Amygdala (tissue), 56 donors: ENCODE data around the gene ATXN1.
A peak's percentile ranks its signal among the peaks of the same experiment; 100 is the strongest.

Experiments
- DNase-seq, 56 donors: peaks; one replicate each; lab custom pipeline; 2025; lab: John Stamatoyannopoulos, UW

The ATXN1 gene

DNA sequence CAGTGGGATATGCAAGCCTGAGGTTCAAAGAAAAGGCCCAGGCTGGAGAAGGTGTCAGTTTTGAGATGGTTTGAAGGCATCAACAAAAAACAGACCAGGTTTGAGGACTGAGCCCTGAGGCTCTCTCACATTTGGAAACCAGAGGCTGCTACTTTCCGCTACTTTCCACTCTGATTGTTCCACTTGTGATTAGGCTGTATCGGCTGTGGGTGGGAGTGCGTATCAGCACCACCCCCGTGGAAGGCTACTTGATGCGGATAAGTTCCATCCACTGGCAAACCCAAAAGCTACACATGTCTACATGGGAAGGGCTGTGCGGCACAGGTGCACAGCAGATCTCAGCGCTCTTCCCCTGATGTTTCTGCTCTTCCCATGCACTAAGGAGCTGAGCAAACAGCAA, 324.2 kb downstream of the ATXN1 start:
- no peak for DNase-seq

DNA sequence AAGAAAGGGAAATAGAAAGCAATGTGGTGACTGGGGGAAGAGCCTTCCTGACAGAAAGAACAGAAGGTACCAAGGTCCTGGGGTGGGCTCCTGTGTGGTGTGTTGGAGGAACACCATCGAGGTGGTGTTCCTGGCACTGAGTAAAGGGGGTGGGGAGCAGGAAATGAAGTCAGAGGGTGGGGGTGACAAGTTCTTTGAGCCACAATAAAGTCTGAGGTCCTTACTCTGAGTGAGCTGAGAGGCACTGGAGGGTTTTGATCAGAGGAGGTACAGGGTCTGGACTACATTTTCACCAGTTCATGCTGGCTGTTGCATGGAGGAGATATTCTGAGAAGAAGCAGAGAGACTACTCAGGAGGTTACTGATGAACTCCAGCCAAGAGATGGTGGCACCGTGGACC, 324.7 kb downstream of the ATXN1 start:
- DNase-seq, result no peak

- DNase-seq, result no peak
Observed at GRCh38 chr6:16434885-16435284, 326.4 kb downstream of the ATXN1 start.

DNA sequence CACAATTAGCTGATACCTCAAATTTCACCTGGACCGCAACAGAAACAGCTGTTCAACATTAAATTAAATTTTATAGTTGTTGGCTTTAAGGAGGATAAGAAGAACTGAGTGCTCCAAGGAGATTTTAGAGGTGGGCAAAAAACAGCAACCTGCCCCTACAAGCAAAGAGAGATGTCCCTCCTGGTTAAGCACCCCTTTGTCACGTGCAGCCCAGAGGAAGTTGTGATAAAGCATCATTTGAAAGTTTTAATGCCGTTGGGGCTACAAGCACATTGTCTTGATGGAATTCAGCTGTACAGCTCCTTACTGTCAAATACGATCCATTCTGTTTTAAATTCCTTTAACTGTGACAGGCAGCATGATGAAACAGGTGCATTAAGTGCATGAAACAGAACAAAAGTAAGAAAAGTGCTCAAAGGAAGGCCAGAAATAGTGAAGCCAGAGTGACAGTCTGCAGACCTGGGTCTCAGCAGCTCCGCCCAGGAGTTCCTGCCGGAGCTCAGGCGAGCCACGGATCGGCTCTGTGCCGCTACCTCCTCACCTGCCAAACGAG, 327.8 kb downstream of the ATXN1 start:
- no peak for DNase-seq

GRCh38 chr6:16432075-16433032, 328.9 kb downstream of the ATXN1 start:
- peak in 2 of 56 donors; percentile 5 to 44 for DNase-seq

DNA sequence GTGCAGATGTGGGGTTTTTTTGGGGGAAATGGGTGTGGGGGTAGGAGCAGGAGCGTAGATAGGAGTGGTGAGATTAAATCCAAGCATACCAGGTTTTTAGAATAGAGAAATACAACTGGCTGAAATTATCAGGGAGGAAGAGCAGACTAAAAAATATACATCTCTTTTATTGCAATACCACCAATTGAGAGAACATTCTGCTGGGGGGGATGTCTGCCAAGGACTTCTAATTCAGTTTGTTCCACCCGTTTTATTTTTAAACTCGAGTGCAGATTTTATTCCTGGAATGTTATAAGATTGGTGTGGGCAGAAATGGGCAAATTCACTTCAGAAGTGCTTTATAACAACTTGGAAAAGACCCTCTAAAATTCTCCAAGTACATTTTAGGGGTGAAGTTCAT, 330.2 kb downstream of the ATXN1 start:
- DNase-seq, result no peak

DNA sequence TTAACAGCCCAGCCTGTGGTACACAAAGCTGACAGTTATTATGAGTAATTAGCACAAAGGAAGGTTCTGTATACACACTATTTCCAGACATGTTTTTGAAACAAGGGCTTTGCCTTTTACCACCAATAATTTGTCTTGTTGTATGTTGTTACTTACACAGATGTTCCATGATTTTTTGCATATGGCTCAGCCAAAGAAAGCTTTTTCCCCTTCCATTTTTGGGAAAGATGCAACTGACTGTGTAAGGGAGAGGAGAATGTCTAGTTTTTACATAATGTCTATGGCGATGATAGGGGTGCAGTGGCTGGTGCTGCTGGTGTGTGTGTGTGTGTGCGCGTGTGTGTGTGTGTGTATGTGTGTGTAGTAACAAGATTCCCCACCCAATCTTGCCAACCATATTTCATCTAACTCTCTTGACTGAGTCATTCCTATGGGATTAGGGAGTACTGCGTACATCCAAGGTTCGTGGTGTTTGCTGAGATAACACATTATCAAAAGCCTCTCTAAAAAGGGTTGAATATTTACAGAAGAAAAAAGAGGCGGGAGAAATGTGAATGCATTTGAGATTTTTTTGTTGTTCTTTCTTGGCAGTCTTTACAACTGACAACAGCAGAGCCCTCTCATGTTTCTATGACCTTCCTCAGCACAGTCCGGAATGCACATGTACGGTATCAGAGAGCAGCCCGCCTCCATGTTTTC, 330.7 kb downstream of the ATXN1 start:
- DNase-seq, result no peak

DNA sequence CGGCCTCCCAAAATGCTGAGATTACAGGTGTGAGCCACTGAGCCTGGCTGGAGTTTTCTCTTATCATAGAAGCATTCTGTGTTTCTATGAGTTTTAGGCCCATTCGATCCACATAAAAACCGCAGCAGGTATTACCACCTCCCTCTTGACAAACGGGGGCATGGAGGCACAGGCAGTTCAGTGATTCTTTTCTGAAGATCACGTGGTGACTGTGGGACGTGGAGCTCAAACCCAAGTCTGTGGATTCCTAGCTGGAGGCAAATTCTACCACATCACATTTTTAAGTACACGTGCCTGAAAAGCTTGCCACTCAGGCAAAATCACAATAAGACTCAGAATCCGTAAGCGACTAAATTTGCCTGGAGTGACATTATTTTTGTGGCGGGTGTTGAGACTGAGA, 331.6 kb downstream of the ATXN1 start:
- no peak for DNase-seq

DNA sequence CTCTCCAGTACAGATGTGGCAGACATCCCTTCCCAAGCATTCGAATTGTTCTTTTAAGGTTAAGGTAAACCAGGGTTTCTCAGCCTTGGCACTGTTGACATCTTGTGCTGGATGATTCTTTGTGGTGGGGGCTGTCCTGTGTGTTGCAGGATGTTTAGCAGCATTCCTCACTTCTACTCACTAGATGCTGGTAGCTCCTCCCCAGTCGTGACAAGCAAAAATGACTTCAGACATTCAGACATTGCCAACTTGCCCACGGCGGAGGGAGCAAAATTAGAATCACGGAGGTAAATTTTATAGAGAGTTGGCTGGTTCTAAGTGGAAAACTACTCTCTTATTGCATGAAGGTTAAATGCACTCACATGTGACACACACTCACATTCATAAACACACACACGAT, 334.1 kb downstream of the ATXN1 start:
- DNase-seq, result no peak

- DNase-seq, result no peak
Observed at GRCh38 chr6:16425881-16426615, 335.2 kb downstream of the ATXN1 start.

- DNase-seq, result no peak
Observed at GRCh38 chr6:16421462-16421960, 339.7 kb downstream of the ATXN1 start.

DNA sequence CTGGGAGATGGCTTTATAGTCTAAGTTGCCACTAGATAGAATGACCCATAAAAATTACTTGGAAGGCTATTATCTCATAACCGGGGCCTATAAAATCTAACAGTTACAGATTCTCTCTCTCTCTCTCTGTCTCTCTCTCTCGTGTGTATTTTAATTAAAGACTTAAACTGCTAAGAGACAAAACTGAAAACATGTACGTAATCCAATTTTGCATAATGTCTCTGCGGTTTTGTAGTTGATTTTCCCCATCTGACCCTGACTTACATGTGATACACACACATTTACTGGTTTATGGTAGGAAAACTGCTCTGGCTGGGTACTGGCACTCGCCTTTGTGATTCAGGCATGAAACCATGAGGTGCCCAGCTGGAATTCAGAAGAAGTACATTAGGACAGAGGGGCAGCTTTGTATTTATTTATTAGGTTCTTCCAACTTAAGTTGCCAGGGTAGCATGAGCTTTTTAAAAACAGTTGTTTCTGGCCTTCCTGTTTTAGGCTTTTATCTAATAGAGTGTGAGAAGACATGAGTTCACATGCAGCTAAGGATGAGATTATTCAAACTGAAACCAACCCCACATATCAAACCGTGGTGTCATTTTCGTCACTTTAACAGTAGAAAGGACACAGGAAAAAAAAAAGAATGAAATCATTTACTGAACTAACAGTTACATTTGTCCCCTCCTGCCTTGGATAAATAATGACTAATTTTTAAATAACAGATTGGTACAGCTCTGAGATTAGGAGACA, 340.4 kb downstream of the ATXN1 start:
- peak in 1 of 56 donors; percentile 6 for DNase-seq

DNA sequence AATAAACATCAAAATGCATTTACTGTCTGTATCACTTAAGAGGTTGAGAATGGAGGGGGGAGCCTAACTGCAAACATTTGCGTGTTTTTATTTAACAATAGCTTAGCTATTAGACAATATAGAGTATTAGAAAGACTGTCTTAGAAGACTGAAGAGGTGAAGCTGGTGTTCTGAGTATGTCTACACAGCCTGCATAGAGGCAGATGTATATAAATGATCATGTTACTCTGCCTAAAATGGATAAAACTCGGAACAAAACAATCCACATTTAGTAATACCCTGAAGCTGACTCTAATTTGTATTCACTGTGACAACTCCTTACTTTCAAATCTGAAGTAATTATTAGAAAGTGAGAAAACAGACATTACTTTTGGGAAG, 340.9 kb downstream of the ATXN1 start:
- DNase-seq, result no peak

- no peak for DNase-seq
Observed at GRCh38 chr6:16419636-16420336, 341.5 kb downstream of the ATXN1 start.

DNA sequence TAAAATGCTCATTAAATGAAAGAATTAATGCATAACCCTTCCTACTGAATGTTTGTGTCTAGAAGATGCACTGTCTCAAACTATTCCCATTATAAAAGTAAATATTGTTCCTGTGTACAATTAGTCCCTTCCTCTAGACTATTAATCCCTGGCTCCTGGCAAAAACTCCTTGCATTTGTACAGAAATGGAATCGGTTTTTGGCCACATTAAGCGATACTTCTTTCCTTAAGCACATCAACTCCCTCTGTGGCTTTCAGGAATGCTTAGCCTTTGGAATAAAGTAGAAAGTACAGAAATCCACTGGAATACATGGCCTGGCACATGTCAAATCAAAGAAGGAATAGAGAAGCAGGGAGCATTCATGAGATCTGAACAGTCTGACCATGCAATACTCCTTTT, 343.1 kb downstream of the ATXN1 start:
- no peak for DNase-seq

DNA sequence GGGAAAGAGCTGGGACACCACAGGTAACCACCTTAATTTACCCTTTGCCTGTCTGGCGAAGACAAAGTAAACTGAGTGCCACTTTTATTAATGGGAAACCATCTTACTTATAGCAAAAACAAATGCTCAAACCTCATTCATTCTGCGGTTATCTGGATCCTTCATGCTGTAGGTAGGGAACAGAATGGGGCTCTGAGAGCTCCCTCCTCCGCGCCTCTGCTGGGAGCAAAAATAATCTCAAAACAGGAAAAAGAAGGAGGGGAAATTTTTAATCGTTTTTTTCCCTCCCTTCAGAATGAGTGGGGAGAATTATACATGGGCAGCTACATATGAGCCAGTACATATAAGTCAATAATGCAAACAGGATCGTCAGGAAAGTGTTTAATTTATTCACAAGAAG, 345.6 kb downstream of the ATXN1 start:
- no peak for DNase-seq

DNA sequence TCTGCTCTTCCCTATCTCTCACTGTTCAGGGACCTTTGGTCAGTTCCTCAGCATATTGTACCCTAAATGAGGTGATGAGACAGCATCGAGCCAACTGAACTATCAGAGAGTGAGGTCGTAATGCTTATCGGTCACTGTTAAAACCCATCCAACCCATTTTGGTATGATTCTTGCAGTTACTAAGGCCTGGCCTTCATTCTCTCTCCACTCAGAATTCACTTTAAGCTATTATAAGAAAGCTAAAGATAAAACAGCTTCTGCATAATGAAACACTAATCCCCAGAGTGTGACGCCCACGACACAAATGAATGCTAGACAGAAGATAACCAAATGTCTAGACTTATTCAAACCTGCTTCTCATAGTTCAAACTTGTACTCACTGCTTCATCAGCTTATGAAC, 347.1 kb downstream of the ATXN1 start:
- peak in 5 of 56 donors; percentile 5 to 28 (median 11) for DNase-seq

DNA sequence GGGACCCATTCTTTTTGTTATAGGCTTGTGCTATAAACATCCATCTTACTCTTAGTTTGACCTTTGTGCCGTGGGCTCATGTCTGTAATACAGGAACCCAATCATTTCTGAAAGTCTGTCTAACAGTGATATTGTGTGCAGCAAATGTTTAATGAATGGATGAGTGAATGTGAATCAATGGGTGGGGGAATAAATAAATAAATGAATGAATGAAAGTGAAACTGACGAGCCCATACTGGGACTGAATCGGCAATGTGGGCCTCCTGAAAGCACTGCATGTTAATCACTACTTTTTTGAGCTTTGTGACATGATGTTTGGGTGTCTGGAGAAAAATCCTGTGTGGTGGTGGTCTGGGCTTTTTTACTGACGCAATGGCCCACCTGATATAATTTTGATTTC, 347.9 kb downstream of the ATXN1 start:
- DNase-seq, result no peak

DNA sequence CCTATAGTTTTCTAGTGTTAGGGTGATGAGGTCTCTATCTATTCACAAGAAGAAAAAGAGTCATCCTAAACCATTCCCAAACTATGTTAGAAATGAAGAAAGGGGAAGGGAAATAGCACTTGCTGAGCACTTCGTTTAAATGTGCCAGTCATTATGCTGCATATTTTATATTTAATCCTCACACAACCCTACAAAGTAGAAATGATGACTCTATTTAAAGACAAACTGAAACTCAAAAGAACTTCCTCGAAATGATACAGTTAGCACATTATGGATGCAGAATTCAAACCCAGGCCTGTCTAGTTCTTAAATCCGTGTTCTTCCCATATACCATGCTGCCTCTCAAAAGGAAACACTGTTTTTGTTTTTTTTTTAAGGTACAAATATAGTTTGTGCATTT, 348.3 kb downstream of the ATXN1 start:
- no peak for DNase-seq
